Choroid plexus epithelial cell (primary cell): ENCODE measurements around the gene TMEM256.

Experiments
- DNase-seq: peaks from one replicate; pipeline ENCODE4 v3.0.0-alpha.2; 2010; ENCODE audit warnings: low read depth
- H3K4me3 ChIP-seq: 2 replicates; pipeline ENCODE4 v1.5.1; 2011; ENCODE audit warnings: low read depth, mild to moderate bottlenecking, control low read depth, low read length, moderate library complexity
- CTCF ChIP-seq: conservative IDR thresholded peaks from 2 replicates; pipeline ENCODE4 v1.5.1; 2011; ENCODE audit warnings: low read depth, mild to moderate bottlenecking, control low read depth, inconsistent platforms, low read length, moderate library complexity

The TMEM256 gene

GRCh38 chr17:7423679-7424078 lies 19.8 kb upstream of the TMEM256 start:
- DNase-seq = no peak
- no peak overlapping the region for H3K4me3 ChIP-seq
- TF ChIP-seq CTCF = no peak

DNA sequence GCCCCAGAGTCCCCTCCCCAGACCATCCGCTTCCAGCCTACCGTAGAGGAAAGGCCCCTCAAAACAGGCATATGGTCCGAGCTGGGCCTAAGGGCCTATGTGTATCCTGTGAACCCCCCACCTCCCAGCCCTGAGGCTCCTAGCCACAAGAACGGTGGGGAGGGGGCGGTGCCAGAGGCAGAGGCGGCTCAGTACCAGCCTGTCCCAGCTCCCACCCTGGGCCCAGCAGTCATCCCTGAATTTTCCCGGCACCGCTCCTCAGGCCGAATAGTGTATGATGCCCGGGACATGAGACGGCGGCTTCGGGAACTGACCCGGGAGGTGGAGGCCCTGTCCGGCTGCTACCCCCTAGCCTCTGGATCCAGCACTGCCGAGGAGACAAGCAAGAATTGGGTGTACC lies 17.3 kb upstream of the TMEM256 start:
- DNase-seq = no peak
- no peak for TF ChIP-seq CTCF
- no peak overlapping the region for H3K4me3 ChIP-seq

DNA sequence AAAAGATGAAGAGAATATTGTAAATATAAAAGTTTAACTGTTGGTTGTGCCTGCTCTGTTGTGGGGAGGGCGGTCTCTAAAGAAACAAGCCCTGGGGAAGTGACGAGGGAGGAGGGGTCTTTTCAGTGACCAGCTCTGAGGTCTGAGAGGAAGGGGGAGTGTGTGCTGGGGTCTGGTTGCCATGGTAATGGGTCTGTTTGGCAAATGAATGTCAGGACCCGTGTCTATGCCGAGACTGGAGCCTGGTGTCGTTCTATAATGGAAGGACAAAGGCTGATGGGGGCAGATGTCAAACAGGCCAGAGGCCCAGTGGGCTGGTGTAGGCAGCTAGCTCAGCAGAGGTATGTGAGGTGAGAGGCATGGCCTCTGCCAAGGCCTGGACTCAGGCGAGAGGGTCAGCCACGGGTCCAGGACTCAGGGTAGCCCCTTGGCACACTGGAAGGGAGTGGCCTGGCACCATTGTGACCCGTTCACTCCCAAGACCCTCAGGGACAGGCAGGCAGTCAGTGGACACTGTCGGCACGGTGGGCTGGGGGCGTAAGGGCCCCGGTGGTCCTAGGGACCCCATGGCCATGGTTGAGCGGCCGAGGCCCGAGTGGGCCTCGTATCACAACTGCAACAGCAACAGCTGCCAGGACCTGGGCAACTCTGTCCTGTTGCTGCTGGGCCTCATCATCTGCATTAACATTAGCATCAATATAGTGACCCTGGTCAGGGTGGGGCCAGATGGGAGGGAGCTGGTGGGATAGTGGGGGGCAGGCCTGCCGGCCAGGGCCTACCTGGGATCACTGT lies 16.1 kb upstream of the TMEM256 start, which contains the start of gene SPEM1:
Gene SPEM1, plus strand, starts transcription at position 506 of the 792 bp plus-strand sequence. Its CDS starts 61 bp downstream, at position 567.
- no peak for TF ChIP-seq CTCF
- no peak for DNase-seq
- no peak within 1 kb of the TSS for H3K4me3 ChIP-seq

- no peak for DNase-seq
- no peak for TF ChIP-seq CTCF
These were observed 14.7 kb upstream of the TMEM256 start for GRCh38 chr17:7418472-7419152.

GRCh38 chr17:7417056-7417655 lies 13.3 kb upstream of the TMEM256 start:
- no peak for DNase-seq
- no peak overlapping the region for H3K4me3 ChIP-seq
- no peak for TF ChIP-seq CTCF

More at GRCh38 chr17:7418472-7419152, 14.7 kb upstream of the TMEM256 start:
- H3K4me3 ChIP-seq = no peak overlapping the region

GRCh38 chr17:7416323-7416722 lies 12.4 kb upstream of the TMEM256 start:
- no peak overlapping the region for H3K4me3 ChIP-seq
- DNase-seq = peak; percentile 12
- TF ChIP-seq CTCF = peak; percentile 26
